Activated T-helper 17 cell treated with anti-CD3 and anti-CD28 coated beads, Interleukin-2, amount 50 U/mL, for 72 hours (primary cell): Measurements from ENCODE around the gene HIBADH. TPM values are rescaled to one million over a fixed set of nuclear protein-coding genes. Genes with fewer than 3 reads are reported as not detected.
"Not testable (repeated sequence)": the region's sequence is repeated elsewhere in the genome, so short reads cannot be mapped to it uniquely, and the experiment has no call there.

ENCODE experiments used
- ATAC-seq: fragments of 150-1000 bp; cut with Tn5 transposase; replicated peaks from 2 replicates; pipeline ENCODE4 v1.10.0; 2021; ENCODE audit warnings: mild to moderate bottlenecking, moderate library complexity
- H3K27ac Mint-ChIP-seq: one replicate; pipeline ENCODE4 v1.8.0; 2022; ENCODE audit warnings: mixed read lengths
- H3K27me3 Mint-ChIP-seq: one replicate; pipeline ENCODE4 v1.8.0; 2022; ENCODE audit warnings: mixed read lengths
- H3K36me3 Mint-ChIP-seq: one replicate; pipeline ENCODE4 v1.8.0; 2022; ENCODE audit warnings: low read depth, mild to moderate bottlenecking, mixed read lengths
- H3K4me1 Mint-ChIP-seq: one replicate; pipeline ENCODE4 v1.8.0; 2022; ENCODE audit warnings: mixed read lengths
- H3K4me3 Mint-ChIP-seq: one replicate; pipeline ENCODE4 v1.8.0; 2022; ENCODE audit warnings: mild to moderate bottlenecking, mixed read lengths
- H3K9me3 Mint-ChIP-seq: one replicate; pipeline ENCODE4 v1.8.0; 2022; ENCODE audit warnings: mixed read lengths
- total RNA-seq, 2 donors: library from RNA; stranded (reverse); gene quantifications; one replicate each; pipeline ENCODE4 v1.2.3, GENCODE V29; 2022

The HIBADH gene
- total RNA-seq, 2 donors from 2014 or later: 12.0 to 12.1 TPM

DNA sequence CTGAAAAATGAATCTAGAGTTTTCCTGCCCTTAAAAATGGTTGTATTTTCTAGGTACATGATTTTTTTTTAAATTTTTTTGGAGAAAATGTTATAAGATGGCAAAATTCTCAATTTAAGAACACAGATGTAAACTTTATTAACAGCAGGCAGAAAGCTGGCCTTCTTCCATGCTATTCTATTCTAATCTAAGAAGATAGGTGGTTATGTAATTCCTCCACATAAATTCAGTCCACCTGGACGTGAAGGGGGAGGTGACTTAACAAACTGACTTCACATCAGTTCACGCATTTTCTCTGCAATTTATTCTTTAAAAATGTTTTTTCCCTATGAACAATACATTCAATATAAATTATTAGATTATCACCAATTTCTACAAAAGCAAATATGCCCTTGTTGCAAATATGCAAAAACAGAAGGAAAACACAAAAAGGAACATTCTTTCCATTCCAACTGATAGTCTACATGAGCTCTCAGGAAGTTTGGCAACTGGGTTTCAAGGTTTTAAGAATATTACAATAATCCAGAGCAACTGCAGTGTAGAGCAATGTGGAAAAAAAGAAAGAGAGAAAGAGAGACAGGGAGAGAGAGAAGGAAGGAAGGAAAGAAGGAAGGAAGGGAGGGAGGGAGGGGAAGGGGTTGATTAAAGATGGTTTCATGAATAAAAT lies 76.8 kb downstream of the HIBADH start:
- Mint-ChIP-seq H3K27me3 (no peaks in the 10 kb centered on the region), H3K4me3 (no peak overlapping the region), H3K27ac (no peak overlapping the region), H3K4me1 (no peaks in the 10 kb centered on the region), H3K36me3 (no peaks in the 10 kb centered on the region), H3K9me3 (no peaks in the 10 kb centered on the region)
- no peak for ATAC-seq

DNA sequence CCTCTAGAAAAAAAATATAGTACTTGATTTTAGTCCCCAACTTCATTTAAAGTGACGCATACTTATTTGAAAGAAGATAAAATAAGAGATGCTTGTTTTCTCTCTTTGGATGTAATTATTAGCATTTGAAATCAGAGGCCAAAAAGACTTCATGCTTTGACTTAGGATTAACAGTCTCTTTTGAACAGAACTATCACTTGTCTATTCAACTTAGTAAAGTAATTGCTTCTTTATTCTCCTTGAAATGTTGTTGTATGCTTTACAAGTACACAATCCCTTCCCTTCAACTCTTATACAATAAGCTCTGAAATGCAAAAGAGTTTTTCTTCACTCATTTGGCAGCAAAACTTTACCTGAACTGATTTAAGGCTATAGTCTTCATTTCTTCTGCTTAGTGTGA lies 80.8 kb downstream of the HIBADH start:
- H3K4me1 Mint-ChIP-seq: no peaks in the 10 kb centered on the region
- H3K4me3 Mint-ChIP-seq: no peak overlapping the region
- no peak for ATAC-seq
- no peaks in the 10 kb centered on the region for H3K36me3 Mint-ChIP-seq
- H3K27me3 Mint-ChIP-seq: no peaks in the 10 kb centered on the region
- no peak overlapping the region for H3K27ac Mint-ChIP-seq
- H3K9me3 Mint-ChIP-seq: no peaks in the 10 kb centered on the region

- H3K4me1 Mint-ChIP-seq: no peaks in the 10 kb centered on the region
- H3K9me3 Mint-ChIP-seq: no peaks in the 10 kb centered on the region
- no peak overlapping the region for H3K27ac Mint-ChIP-seq
- H3K27me3 Mint-ChIP-seq: no peaks in the 10 kb centered on the region
- H3K36me3 Mint-ChIP-seq: no peaks in the 10 kb centered on the region
- no peak for ATAC-seq
- no peak overlapping the region for H3K4me3 Mint-ChIP-seq
Measured at GRCh38 chr7:27581119-27581518, 81.6 kb downstream of the HIBADH start.

- no peaks in the 10 kb centered on the region for H3K36me3 Mint-ChIP-seq
- H3K9me3 Mint-ChIP-seq: no peaks in the 10 kb centered on the region
- no peak overlapping the region for H3K27ac Mint-ChIP-seq
- ATAC-seq: no peak
- H3K4me3 Mint-ChIP-seq: no peak overlapping the region
- no peaks in the 10 kb centered on the region for H3K4me1 Mint-ChIP-seq
- H3K27me3 Mint-ChIP-seq: no peaks in the 10 kb centered on the region
Measured at GRCh38 chr7:27579565-27579964, 83.1 kb downstream of the HIBADH start.

GRCh38 chr7:27578169-27578568 lies 84.5 kb downstream of the HIBADH start:
- H3K36me3 Mint-ChIP-seq, H3K27ac Mint-ChIP-seq, H3K4me1 Mint-ChIP-seq, H3K4me3 Mint-ChIP-seq, H3K27me3 Mint-ChIP-seq, ATAC-seq, H3K9me3 Mint-ChIP-seq: not testable (repeated sequence)

GRCh38 chr7:27576360-27576944 lies 86.2 kb downstream of the HIBADH start:
- H3K36me3 Mint-ChIP-seq: no peaks in the 10 kb centered on the region
- H3K27me3 Mint-ChIP-seq: no peaks in the 10 kb centered on the region
- H3K27ac Mint-ChIP-seq: no peak overlapping the region
- no peaks in the 10 kb centered on the region for H3K9me3 Mint-ChIP-seq
- H3K4me1 Mint-ChIP-seq: no peaks in the 10 kb centered on the region
- no peak overlapping the region for H3K4me3 Mint-ChIP-seq
- no peak for ATAC-seq

GRCh38 chr7:27575613-27576012 lies 87.1 kb downstream of the HIBADH start:
- Mint-ChIP-seq H3K9me3 (no peaks in the 10 kb centered on the region), H3K4me3 (no peak overlapping the region), H3K27ac (no peak overlapping the region), H3K27me3 (no peaks in the 10 kb centered on the region), H3K36me3 (no peaks in the 10 kb centered on the region), H3K4me1 (no peaks in the 10 kb centered on the region)
- ATAC-seq: no peak

- H3K4me3 Mint-ChIP-seq: no peak overlapping the region
- H3K9me3 Mint-ChIP-seq: no peaks in the 10 kb centered on the region
- H3K27me3 Mint-ChIP-seq: no peaks in the 10 kb centered on the region
- H3K27ac Mint-ChIP-seq: no peak overlapping the region
- ATAC-seq: no peak
- peaks cover 10% of the 10 kb centered on the region for H3K36me3 Mint-ChIP-seq
- no peaks in the 10 kb centered on the region for H3K4me1 Mint-ChIP-seq
Measured at GRCh38 chr7:27569106-27569505, 93.6 kb downstream of the HIBADH start.

- ATAC-seq: no peak
- Mint-ChIP-seq H3K36me3 (peaks cover 10% of the 10 kb centered on the region), H3K4me3 (no peak overlapping the region), H3K27me3 (no peaks in the 10 kb centered on the region), H3K27ac (no peak overlapping the region), H3K4me1 (no peaks in the 10 kb centered on the region), H3K9me3 (no peaks in the 10 kb centered on the region)
Measured at GRCh38 chr7:27567266-27567665, 95.4 kb downstream of the HIBADH start.

DNA sequence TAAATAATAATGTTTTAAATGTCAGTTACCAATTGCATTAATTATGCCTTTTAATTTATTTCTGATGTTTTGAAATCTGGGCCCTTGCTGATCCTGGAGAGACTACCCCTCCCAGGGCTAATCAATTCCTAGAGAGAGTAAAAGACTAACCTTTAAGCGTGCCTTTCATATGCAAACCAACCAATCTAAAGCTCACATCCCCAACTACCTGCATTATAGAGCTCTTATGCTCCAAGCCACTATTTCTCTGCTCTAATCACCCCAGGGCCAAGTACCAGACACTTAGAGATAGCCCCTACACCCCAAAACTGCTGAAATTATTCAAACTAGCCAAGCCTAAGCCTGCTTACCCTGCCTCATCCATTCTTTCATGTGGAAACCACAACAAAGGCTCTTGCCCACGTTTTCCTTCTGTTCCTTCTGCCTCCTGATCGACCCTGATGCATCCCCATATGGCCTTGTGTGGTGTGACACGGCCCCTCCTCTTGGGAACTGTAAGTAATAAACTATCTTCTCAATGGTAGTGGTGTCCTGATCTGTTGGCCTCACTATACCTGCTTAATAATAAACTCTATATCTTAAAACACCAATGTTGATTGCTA lies 97.7 kb downstream of the HIBADH start:
- Mint-ChIP-seq H3K27ac (no peak overlapping the region), H3K27me3 (no peaks in the 10 kb centered on the region), H3K4me3 (no peak overlapping the region), H3K9me3 (no peaks in the 10 kb centered on the region), H3K4me1 (no peaks in the 10 kb centered on the region), H3K36me3 (peaks cover 10% of the 10 kb centered on the region)
- no peak for ATAC-seq

DNA sequence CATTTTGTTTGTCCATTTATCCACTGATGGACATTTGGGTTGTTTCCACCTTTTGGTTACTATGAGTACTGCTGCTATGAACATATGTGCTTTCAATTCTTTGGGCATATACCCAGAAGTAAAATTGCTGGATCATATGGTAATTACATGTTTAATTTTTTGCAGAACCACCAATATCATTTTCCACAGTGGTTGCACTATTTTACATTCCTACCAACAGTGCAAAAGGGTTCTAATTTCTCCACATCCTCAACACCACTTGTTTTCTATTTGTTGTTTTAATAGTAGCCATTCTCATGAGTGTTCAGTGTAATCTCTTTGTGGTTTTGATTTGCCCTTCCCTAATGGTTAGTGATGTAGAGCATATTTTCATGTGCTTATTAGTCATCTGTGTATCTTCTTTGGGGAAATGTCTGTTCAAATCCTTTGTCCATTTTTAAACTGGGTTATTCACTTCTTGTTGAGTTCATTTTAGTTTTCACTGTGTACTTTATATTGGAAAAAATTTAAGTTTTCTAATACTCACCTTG lies 101.9 kb downstream of the HIBADH start:
- Mint-ChIP-seq H3K4me1 (no peaks in the 10 kb centered on the region), H3K4me3 (no peak overlapping the region), H3K27me3 (no peaks in the 10 kb centered on the region), H3K36me3 (no peaks in the 10 kb centered on the region), H3K27ac (no peak overlapping the region), H3K9me3 (no peaks in the 10 kb centered on the region)
- no peak for ATAC-seq

DNA sequence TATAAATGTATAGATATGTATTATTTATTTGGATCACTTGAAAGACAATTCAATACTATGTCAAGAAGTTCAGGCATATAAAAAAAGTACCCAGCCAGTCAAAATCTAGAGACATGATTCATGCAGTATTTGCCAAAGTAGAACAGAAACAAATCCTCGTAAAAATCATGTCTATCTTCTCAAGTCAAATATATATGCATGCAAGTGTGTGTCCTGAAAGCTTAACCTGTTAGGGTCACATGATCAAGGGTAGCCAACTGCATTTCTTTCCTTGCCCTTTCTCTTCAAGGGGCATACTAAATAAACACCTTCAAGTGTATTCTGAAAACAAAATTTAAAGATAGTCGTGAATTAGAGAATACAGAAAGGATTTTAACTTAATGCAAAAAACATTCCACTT lies 107.0 kb downstream of the HIBADH start:
- ATAC-seq: no peak
- no peaks in the 10 kb centered on the region for H3K4me1 Mint-ChIP-seq
- H3K4me3 Mint-ChIP-seq: no peak overlapping the region
- no peaks in the 10 kb centered on the region for H3K36me3 Mint-ChIP-seq
- no peaks in the 10 kb centered on the region for H3K9me3 Mint-ChIP-seq
- H3K27me3 Mint-ChIP-seq: no peaks in the 10 kb centered on the region
- no peak overlapping the region for H3K27ac Mint-ChIP-seq

DNA sequence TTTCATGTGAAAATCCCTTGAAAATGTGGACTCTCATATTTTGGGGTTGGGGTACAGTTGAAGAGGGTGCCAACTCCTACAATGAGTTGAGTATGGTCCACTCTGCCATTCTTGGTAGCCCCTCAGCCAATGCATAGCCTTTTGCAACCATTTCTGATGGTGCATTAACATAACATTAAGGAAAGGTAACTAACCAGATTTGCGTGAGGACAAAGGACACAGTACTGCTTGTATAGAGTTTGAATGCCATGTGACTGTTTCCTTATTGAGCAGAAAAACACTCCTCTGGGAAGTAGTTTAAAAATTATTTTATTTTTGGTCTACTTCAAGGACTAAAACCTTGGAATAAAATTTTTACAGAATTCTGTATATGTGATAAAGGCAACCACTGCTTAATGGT lies 107.9 kb downstream of the HIBADH start:
- no peaks in the 10 kb centered on the region for H3K9me3 Mint-ChIP-seq
- ATAC-seq: no peak
- H3K4me3 Mint-ChIP-seq: no peak overlapping the region
- H3K4me1 Mint-ChIP-seq: no peaks in the 10 kb centered on the region
- no peaks in the 10 kb centered on the region for H3K27me3 Mint-ChIP-seq
- H3K27ac Mint-ChIP-seq: no peak overlapping the region
- H3K36me3 Mint-ChIP-seq: no peaks in the 10 kb centered on the region

GRCh38 chr7:27553273-27553672 lies 109.4 kb downstream of the HIBADH start:
- H3K9me3 Mint-ChIP-seq: no peaks in the 10 kb centered on the region
- no peaks in the 10 kb centered on the region for H3K4me1 Mint-ChIP-seq
- no peaks in the 10 kb centered on the region for H3K27me3 Mint-ChIP-seq

DNA sequence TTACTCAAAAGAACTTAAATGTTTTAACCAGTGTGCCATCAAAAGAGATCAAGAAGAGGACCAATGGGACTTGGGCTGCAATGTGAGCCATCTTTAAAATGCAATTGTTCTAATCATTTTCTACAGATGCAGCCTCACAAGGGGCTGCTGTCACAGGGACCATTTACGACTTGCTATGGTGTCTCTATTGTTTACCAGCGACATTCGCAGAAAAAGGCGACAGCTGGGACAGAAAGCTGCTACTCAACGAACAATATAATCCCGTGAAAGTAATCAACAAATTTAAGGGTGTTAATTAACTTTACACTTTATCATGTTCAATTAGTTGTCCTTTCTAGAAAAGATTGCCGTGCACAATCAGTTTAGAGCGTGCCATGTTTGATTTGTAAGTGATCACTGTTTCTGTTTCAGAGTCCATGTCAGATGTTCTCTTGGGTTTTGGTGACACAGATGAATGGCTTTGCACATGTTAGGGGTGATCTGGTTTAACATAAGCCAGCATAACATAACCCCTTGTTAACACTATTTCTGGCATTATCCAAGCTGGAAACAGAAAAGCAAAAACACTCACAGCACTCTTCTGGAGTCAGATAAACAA lies 110.8 kb downstream of the HIBADH start:
- Mint-ChIP-seq H3K9me3 (no peaks in the 10 kb centered on the region), H3K27me3 (no peaks in the 10 kb centered on the region), H3K4me3 (no peak overlapping the region), H3K27ac (no peak overlapping the region), H3K4me1 (no peaks in the 10 kb centered on the region), H3K36me3 (no peaks in the 10 kb centered on the region)
- no peak for ATAC-seq

More at GRCh38 chr7:27553273-27553672, 109.4 kb downstream of the HIBADH start:
- no peak for ATAC-seq
- H3K27ac Mint-ChIP-seq: no peak overlapping the region
- H3K4me3 Mint-ChIP-seq: no peak overlapping the region
- no peaks in the 10 kb centered on the region for H3K36me3 Mint-ChIP-seq
